Activated T-cell treated with anti-CD3 and anti-CD28 coated beads, Interleukin-2, amount 50 U/mL, for 24 hours (primary cell): ENCODE results near the gene MAP4.
"Not testable (repeated sequence)": the region's sequence is repeated elsewhere in the genome, so short reads cannot be mapped to it uniquely, and the experiment has no call there.

Source experiments
- DNase-seq: peaks from one replicate; pipeline ENCODE4 v3.0.0-alpha.2; 2020
- H3K27ac Mint-ChIP-seq: 2 replicates; pipeline ENCODE4 v1.8.0; 2020; ENCODE audit warnings: mild to moderate bottlenecking, mixed read lengths
- H3K27me3 Mint-ChIP-seq: 2 replicates; pipeline ENCODE4 v1.8.0; 2020; ENCODE audit warnings: mixed read lengths
- H3K36me3 Mint-ChIP-seq: 2 replicates; pipeline ENCODE4 v1.8.0; 2020; ENCODE audit warnings: low read depth, mixed read lengths
- H3K4me1 Mint-ChIP-seq: 2 replicates; pipeline ENCODE4 v1.8.0; 2020; ENCODE audit warnings: low read depth, mixed read lengths
- H3K4me3 Mint-ChIP-seq: 2 replicates; pipeline ENCODE4 v1.8.0; 2020; ENCODE audit warnings: mild to moderate bottlenecking, moderate library complexity, mixed read lengths
- H3K9me3 Mint-ChIP-seq: 2 replicates; pipeline ENCODE4 v1.8.0; 2020; ENCODE audit warnings: mixed read lengths

MAP4 gene

DNA sequence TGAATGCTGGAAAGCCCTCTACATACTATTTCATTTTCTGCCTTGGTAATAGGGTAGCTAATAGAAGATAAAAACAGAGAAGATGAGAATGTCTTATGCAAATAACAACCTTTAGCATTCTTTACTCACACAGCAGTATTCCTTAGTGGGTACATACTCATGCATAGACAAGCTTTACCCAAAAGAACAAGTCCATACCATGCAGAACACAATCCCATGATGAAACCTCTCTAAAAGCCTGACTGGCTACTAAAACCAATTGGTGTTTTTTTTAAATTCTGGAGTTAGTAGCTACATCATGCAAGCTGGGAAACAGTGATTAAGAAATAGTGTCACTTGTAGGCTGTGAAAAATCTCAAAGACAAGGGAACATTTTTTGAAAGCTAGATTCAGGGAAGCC is 108.4 kb downstream of the MAP4 start:
- H3K27ac Mint-ChIP-seq, result no peak overlapping the region
- DNase-seq, result no peak
- no peak overlapping the region for H3K4me3 Mint-ChIP-seq
- no peaks in the 10 kb centered on the region for H3K9me3 Mint-ChIP-seq
- H3K36me3 Mint-ChIP-seq, result peaks cover 71% of the 10 kb centered on the region
- peaks cover 6% of the 10 kb centered on the region for H3K4me1 Mint-ChIP-seq
- H3K27me3 Mint-ChIP-seq, result no peaks in the 10 kb centered on the region

DNA sequence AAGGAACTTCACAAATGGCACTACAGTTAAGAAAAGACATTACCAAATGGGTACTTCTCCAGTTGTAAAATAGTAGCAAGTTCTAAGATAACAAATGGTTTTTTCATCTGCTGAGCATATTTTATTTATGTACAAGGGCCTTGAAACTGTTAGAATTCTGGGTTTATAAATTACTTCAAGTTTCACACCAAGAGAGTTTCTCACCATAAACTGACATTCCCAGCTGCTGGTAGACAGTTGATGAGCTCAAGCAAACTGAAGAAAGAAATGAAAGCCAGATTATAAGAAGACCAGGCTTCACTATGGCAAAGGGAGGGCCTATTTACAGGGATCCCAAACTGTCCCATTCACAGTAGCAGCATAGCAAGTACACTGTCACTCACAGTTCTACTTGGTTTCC is 113.5 kb downstream of the MAP4 start:
- no peak for DNase-seq
- Mint-ChIP-seq H3K4me1 (peaks cover 8% of the 10 kb centered on the region), H3K27ac (no peak overlapping the region), H3K4me3 (no peak overlapping the region), H3K27me3 (no peaks in the 10 kb centered on the region), H3K9me3 (no peaks in the 10 kb centered on the region), H3K36me3 (peaks cover 40% of the 10 kb centered on the region)

DNA sequence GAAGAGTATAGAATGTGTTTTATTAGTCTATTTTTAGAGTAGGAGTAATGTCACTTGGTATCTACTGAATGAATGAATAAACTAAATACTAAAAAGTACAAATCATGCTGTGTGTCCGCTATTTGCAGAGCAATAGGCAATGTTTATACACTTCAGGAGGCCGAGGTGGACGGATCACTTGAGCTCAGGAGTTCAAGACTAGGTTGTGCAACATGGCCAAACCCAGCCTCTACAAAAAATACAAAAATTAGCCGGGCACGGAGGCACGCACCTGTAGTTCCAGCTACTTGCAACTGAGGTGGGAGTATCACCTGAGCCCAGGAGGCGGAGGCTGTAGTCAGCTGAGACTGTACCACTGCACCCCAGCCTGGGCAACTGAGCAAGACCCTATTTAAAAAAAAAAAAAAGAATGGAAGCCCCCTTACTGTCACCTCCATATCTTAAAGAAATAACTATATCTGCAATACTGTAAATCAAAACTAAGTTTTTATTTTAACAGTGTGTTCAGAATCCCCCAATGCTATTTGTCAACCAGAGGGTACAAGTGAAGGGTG is 114.9 kb downstream of the MAP4 start:
- Mint-ChIP-seq H3K27ac (no peak overlapping the region), H3K36me3 (peaks cover 41% of the 10 kb centered on the region)

DNA sequence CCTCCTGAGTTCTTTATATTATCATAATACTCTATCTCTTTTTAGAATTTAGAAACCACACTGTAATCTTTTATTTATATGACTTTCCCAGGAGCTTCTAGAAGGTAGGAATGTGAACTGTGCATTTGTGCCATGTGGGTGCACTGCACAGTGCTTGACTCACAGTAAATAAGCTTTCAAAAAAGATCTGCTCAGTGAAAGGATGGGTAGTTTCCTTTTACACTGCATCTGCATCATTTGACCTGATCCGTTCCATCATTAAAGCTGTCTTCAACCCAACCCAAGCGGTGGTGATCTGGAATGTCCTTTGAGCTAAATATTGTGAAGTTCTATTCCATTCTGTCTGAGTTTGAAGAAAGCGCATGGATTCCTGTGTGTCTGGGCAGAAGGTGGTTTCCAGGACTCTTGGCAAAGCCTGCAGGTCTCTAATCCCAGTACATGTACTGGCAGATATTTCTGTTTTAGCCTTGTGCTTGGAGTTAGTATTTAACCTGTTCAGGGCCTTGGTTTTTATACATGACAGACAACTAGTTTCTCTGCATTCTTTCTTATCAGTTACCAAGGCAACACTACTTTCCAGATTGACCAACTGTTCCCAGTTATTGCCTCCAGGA is 116.6 kb downstream of the MAP4 start:
- DNase-seq, result no peak

More for the DNA sequence above, 114.9 kb downstream of the MAP4 start:
- no peaks in the 10 kb centered on the region for H3K27me3 Mint-ChIP-seq
- no peak overlapping the region for H3K4me3 Mint-ChIP-seq
- H3K9me3 Mint-ChIP-seq, result no peaks in the 10 kb centered on the region
- peaks cover 9% of the 10 kb centered on the region for H3K4me1 Mint-ChIP-seq
- no peak for DNase-seq

DNA sequence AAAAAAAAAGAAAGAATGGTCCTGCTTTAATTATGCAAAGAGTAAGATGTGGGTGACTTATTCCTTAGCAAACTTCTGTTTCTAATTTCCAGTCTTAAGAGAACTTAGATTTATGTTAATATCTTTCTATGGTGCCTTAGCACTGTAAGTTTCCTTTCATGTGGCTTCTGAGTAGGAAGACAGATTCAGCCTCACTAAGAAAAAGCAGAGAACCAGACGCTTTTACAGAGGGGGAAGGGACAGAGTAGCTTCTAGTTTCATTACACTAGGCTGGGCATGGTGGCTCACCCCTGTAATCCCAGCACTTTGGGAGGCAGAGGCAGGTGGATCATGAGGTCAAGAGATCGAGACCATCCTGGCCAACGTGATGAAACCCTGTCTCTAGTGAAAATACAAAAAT is 118.3 kb downstream of the MAP4 start:
- Mint-ChIP-seq H3K27me3 (no peaks in the 10 kb centered on the region), H3K4me1 (peaks cover 9% of the 10 kb centered on the region)

More for the DNA sequence above, 116.6 kb downstream of the MAP4 start:
- Mint-ChIP-seq H3K27me3 (no peaks in the 10 kb centered on the region), H3K4me1 (peaks cover 9% of the 10 kb centered on the region), H3K27ac (no peak overlapping the region), H3K4me3 (no peak overlapping the region), H3K9me3 (no peaks in the 10 kb centered on the region), H3K36me3 (peaks cover 37% of the 10 kb centered on the region)

DNA sequence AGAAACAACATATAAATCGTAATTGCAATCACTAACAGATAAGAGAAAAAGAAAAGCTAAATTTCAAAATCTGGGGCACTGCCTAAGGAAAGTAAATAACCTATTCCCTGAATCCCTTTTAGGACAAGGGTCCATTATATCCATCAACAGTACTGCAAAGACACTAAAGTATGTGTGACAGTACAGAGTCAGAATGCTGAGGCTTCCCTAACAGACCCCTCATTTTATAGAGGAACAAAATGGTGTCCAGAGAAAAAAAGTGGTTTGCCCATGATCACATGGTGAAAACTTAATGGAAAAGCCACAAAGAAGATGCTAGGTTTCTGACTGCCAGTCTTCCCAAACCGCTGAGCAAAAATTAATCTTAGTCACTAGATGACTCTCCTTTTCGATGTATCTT is 119.5 kb downstream of the MAP4 start:
- no peak for DNase-seq
- peaks cover 9% of the 10 kb centered on the region for H3K4me1 Mint-ChIP-seq
- peaks cover 44% of the 10 kb centered on the region for H3K36me3 Mint-ChIP-seq
- no peak overlapping the region for H3K27ac Mint-ChIP-seq
- no peaks in the 10 kb centered on the region for H3K27me3 Mint-ChIP-seq
- H3K4me3 Mint-ChIP-seq, result no peak overlapping the region
- no peaks in the 10 kb centered on the region for H3K9me3 Mint-ChIP-seq

More for the DNA sequence above, 118.3 kb downstream of the MAP4 start:
- Mint-ChIP-seq H3K36me3 (peaks cover 40% of the 10 kb centered on the region), H3K27ac (no peak overlapping the region), H3K4me3 (no peak overlapping the region), H3K9me3 (no peaks in the 10 kb centered on the region)
- no peak for DNase-seq

DNA sequence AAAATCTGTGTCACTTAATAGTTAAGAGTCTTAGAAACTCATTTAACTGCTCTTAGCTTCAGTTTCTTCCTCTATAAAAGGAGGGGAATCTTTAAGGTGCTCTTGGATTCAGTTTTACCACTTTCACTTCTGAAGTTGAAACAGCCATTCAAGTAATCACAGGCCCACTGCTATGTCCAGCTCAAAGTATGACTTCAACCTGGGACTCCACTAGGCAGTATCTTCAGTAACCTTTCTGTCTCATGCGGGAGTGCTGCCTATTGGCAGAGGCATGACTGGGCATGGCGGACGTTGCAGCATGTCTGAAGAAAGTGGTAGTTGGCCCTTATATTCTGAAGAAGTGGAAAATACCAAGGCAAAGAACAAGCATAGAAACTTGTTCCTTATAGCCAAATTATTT is 121.0 kb downstream of the MAP4 start:
- H3K9me3 Mint-ChIP-seq, result no peaks in the 10 kb centered on the region
- H3K27ac Mint-ChIP-seq, result no peak overlapping the region
- peaks cover 9% of the 10 kb centered on the region for H3K4me1 Mint-ChIP-seq
- no peak overlapping the region for H3K4me3 Mint-ChIP-seq
- H3K36me3 Mint-ChIP-seq, result peaks cover 53% of the 10 kb centered on the region
- no peaks in the 10 kb centered on the region for H3K27me3 Mint-ChIP-seq
- no peak for DNase-seq

DNA sequence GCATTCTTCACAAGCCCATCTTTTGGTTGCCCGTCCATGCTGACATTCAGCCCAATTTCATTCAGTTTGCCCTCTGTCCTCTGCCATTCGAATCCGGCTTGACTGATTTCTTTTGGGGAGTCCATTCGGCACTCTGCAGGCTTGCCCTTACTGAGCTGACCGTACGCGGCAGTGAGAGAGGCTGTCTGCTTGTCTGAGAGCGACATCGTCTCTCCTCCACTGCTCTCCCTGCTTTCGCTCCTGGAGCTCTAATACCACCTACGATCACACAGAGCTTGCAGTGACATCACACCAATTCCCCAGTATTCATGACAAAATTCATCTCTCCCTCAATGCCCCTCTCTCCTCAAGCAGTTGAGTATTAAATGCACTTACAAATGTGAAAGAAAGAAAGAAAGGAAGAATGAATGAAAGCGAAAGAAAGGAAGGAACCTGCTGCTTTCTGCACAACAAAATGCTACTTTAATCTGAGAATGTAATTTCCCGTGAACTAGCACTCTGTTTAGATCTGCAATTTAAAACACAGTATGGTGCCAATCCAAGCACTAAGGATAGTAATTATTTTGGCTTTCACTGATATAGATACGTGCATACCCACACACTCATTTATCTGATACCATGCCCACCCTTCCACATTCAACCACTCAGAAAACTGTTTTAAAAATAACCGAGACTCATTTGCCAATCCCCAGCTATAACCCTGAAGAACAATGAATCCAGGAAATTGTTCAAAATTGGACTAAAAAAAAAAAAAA is 123.8 kb downstream of the MAP4 start:
- no peak for DNase-seq
- Mint-ChIP-seq H3K27ac (no peak overlapping the region), H3K4me1 (no peaks in the 10 kb centered on the region), H3K27me3 (no peaks in the 10 kb centered on the region), H3K9me3 (no peaks in the 10 kb centered on the region), H3K36me3 (peaks cover 70% of the 10 kb centered on the region), H3K4me3 (no peak overlapping the region)

DNA sequence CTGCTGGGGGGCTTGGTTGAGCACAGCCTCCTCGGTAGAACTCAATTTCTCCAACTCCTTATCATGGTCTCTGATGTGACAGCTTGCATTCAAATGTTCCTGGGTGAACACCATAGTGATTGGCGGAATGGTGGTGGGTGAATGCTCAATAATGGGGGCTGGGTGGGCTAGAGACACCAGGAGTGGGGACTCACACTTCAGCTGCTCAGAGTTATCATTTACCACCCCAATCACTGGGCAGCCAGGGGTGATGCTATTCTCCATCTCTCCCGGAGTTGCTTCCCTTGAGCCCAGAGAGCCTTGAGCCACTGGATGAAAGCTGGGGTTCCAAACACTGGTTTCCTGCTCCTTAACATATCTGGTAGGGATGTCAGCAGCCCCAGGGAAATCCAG is 124.6 kb downstream of the MAP4 start:
- no peaks in the 10 kb centered on the region for H3K9me3 Mint-ChIP-seq
- H3K36me3 Mint-ChIP-seq, result peaks cover 70% of the 10 kb centered on the region
- no peaks in the 10 kb centered on the region for H3K4me1 Mint-ChIP-seq
- DNase-seq, result no peak
- no peak overlapping the region for H3K4me3 Mint-ChIP-seq
- no peaks in the 10 kb centered on the region for H3K27me3 Mint-ChIP-seq
- H3K27ac Mint-ChIP-seq, result no peak overlapping the region

DNA sequence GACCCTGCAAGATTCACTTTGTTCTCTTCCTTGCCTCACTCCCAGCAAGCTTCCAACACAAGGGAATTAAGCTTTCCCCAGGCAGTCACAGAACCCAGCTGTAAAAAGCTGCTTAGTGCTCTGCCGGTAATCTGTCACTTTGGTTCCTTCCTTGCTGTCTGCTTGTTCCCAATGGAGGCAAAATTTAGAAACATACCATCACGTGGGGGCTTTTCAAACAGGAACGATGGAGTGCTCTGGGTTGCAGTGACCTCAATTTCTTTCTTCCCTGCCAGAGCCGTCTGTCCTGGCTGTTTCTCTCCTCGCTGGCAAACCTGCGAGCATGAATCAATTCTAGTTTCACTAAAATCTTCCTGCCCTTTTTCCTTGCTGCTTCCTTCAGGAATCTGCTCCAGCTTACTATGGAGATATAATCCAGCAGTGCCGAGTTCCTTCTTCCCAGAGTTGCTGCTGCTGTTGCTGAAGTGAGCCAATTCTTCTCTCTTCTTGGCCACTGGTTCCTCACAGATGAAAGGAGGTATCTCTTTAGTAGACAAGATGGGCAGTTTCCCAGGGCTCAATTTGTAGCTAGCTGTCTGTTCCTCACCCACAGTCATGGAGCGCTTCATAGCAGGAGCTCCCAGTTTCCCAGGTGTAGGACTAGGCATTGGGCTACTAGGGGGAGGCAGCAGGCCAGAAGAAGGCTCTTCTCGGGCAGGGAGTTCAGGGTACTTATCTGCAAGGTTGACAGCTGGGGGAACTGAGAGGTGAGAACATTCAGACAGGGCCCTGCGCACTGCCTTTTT is 125.2 kb downstream of the MAP4 start:
- H3K27me3 Mint-ChIP-seq, result no peaks in the 10 kb centered on the region
- H3K4me1 Mint-ChIP-seq, result no peaks in the 10 kb centered on the region
- peaks cover 72% of the 10 kb centered on the region for H3K36me3 Mint-ChIP-seq
- H3K9me3 Mint-ChIP-seq, result no peaks in the 10 kb centered on the region
- H3K27ac Mint-ChIP-seq, result no peak overlapping the region
- DNase-seq, result no peak
- H3K4me3 Mint-ChIP-seq, result no peak overlapping the region

DNA sequence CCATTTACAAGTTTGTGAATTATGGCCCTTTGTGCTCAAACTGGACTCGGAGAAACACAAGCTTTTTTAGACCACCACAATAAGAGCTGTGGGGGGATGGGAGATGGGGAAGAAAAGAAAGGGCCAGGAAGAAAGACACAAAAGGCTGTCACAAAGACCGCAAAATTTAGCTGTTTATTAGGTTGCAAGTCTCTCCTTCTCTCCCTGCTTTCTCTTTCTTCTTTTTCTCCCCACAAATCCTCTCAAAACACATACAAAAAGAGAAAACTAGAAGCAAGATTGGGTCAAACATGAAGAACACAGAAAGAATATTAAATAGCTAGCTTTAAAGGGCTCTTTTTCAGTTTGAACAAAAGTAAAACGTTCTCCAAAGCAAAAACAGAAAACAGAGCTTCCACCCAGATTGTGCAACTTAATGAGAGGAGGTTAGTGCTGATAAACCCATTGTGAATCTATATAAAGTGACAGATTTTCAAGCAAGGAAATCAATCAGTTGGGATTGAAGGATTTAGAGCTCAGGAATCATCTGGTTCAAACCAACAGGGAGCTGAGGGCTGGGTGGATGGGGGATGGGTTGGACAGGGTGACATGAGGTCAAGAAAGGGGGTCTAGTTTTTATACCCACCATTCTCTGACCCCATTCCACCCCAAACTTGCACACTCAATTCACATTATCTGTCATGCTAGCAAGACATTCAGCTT is 125.9 kb downstream of the MAP4 start:
- H3K36me3 Mint-ChIP-seq, result peaks cover 70% of the 10 kb centered on the region
- DNase-seq, result no peak
- no peaks in the 10 kb centered on the region for H3K4me1 Mint-ChIP-seq
- H3K9me3 Mint-ChIP-seq, result no peaks in the 10 kb centered on the region
- no peaks in the 10 kb centered on the region for H3K27me3 Mint-ChIP-seq
- no peak overlapping the region for H3K4me3 Mint-ChIP-seq
- no peak overlapping the region for H3K27ac Mint-ChIP-seq

DNA sequence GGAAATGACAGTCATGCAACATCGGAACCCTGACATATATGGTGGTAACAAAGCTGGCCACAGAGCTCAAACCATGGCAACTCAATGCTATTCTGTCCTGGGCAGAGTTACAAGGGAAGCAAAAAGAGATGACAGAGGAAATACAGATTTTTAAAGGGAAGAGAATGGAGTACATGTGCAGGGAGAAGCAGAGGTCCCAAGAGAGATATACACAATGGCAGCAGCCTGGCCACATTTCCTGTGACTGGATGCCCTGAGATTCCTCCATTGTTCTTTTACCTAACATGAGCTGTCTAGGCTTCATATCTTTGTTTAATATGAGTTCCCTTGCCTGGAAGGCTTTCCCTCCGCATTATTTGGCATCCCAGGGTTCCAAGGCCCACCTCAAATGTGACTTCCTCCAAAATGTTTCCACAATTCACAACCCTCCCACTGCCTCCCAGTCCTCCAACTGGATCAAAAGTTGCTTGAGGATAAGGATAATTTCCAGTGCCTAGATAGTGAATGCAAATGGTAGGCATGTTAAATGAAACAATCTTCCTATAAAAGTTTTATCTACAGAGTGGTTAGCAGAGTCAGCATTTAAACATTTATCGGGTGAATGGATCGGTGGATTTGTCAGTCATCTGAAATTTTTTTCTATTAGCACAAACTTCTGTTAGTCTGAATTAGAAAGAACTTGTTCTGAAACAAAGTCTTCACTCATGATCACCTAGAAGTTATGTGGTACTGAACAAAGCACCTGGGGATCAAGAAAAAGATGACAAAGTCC is 127.0 kb downstream of the MAP4 start:
- DNase-seq, result no peak
- H3K27ac Mint-ChIP-seq, result no peak overlapping the region
- peaks cover 78% of the 10 kb centered on the region for H3K36me3 Mint-ChIP-seq
- no peaks in the 10 kb centered on the region for H3K4me1 Mint-ChIP-seq
- no peak overlapping the region for H3K4me3 Mint-ChIP-seq
- no peaks in the 10 kb centered on the region for H3K27me3 Mint-ChIP-seq
- H3K9me3 Mint-ChIP-seq, result no peaks in the 10 kb centered on the region

DNA sequence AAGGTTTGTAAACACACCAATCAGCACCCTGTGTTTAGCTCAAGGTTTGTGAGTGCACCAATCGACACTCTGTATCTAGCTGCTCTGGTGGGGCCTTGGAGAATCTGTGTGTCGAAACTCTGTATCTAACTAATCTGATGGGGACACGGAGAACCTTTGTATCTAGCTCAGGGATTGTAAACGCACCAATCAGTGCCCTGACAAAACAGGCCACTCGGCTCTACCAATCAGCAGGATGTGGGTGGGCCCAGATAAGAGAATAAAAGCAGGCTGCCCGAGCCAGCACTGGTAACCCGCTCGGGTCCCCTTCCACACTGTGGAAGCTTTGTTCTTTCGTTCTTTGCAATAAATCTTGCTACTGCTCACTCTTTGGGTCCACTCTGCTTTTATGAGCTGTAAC is 128.2 kb downstream of the MAP4 start:
- Mint-ChIP-seq H3K36me3 (peaks cover 73% of the 10 kb centered on the region), H3K27ac (peak overlapping the region; percentile 7)
- not testable (repeated sequence) for DNase-seq, H3K9me3 Mint-ChIP-seq, H3K4me3 Mint-ChIP-seq, H3K4me1 Mint-ChIP-seq, H3K27me3 Mint-ChIP-seq

DNA sequence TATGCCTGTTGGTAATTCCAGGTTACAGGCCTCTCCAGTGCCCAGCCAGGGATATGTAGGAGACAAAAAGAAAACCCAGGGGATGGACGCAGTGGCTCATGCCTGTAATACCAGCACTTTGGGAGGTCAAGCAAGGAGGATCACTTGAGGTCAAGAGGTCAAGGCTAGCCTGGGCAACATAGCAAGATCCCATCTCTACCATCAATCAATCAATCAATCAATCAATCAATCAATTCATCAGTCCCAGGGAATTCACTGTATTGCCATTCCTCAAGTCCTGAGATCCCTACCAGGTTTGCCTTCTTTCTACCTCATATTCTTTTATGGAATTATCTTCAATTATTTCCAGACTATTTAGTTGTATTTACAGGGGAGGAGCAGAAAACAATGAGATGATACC is 131.0 kb downstream of the MAP4 start:
- no peaks in the 10 kb centered on the region for H3K4me1 Mint-ChIP-seq
- H3K9me3 Mint-ChIP-seq, result no peaks in the 10 kb centered on the region
- no peak overlapping the region for H3K4me3 Mint-ChIP-seq
- H3K27ac Mint-ChIP-seq, result no peak overlapping the region
- DNase-seq, result no peak
- no peaks in the 10 kb centered on the region for H3K27me3 Mint-ChIP-seq
- H3K36me3 Mint-ChIP-seq, result peaks cover 51% of the 10 kb centered on the region
